GM19455 (cell line): Measurements from ENCODE around the gene FAM83C.
"Not testable (repeated sequence)": the region's sequence is repeated elsewhere in the genome, so short reads cannot be mapped to it uniquely, and the experiment has no call there.

Experiments used
- ATAC-seq: cut with Tn5 transposase; IDR thresholded peaks from one replicate; pipeline ENCODE4 v1.9.1; 2021; ENCODE audit not compliant: unreplicated experiment

Gene FAM83C

GRCh38 chr20:35269055-35269781 is 23.0 kb downstream of the FAM83C start:
- no peak for ATAC-seq

- ATAC-seq, result no peak
Observed at GRCh38 chr20:35267092-35267491, 25.1 kb downstream of the FAM83C start.

- ATAC-seq, result no peak
Observed at GRCh38 chr20:35264755-35265154, 27.5 kb downstream of the FAM83C start.

- no peak for ATAC-seq
Observed at GRCh38 chr20:35263532-35264341, 28.5 kb downstream of the FAM83C start.

GRCh38 chr20:35262731-35263531 is 29.3 kb downstream of the FAM83C start:
- ATAC-seq, result not testable (repeated sequence)

GRCh38 chr20:35262321-35262720 is 29.9 kb downstream of the FAM83C start:
- ATAC-seq, result not testable (repeated sequence)

- no peak for ATAC-seq
Observed at GRCh38 chr20:35260426-35260825, 31.8 kb downstream of the FAM83C start.

GRCh38 chr20:35257175-35257909 is 34.9 kb downstream of the FAM83C start:
- no peak for ATAC-seq

GRCh38 chr20:35254448-35254999 is 37.7 kb downstream of the FAM83C start:
- ATAC-seq, result no peak

- no peak for ATAC-seq
Observed at GRCh38 chr20:35253010-35253409, 39.2 kb downstream of the FAM83C start.

GRCh38 chr20:35252598-35252997 is 39.6 kb downstream of the FAM83C start:
- not testable (repeated sequence) for ATAC-seq

- no peak for ATAC-seq
Observed at GRCh38 chr20:35252037-35252461, 40.2 kb downstream of the FAM83C start.

GRCh38 chr20:35251613-35251940 is 40.6 kb downstream of the FAM83C start:
- no peak for ATAC-seq

GRCh38 chr20:35248641-35249475 is 43.4 kb downstream of the FAM83C start:
- ATAC-seq, result no peak

- ATAC-seq, result no peak
Observed at GRCh38 chr20:35246723-35247122, 45.5 kb downstream of the FAM83C start.

- ATAC-seq, result no peak
Observed at GRCh38 chr20:35243986-35244385, 48.2 kb downstream of the FAM83C start.

- no peak for ATAC-seq
Observed at GRCh38 chr20:35243317-35243716, 48.9 kb downstream of the FAM83C start.

- no peak for ATAC-seq
Observed at GRCh38 chr20:35240811-35241293, 51.4 kb downstream of the FAM83C start.

GRCh38 chr20:35240083-35240810 is 52.0 kb downstream of the FAM83C start:
- ATAC-seq, result no peak
